Esophagus squamous epithelium (tissue), 5 donors: ENCODE data around the gene SIRPD. TPM values are rescaled to one million over a fixed set of nuclear protein-coding genes. Genes with fewer than 3 reads are reported as not detected.

Experiments used
- DNase-seq: peaks from one replicate; lab custom pipeline; 2025; lab: John Stamatoyannopoulos, UW
- H3K27ac ChIP-seq, 4 donors: fragments of 200-600 bp; sonication (generic); one replicate each; pipeline ENCODE4 v1.5.1; 2016 to 2019; ENCODE audit warnings: mild to moderate bottlenecking in 1 of 4
- H3K27me3 ChIP-seq, 4 donors: fragments of 200-600 bp; sonication (generic); 1 replicate in 3 of 4; 2 replicates in 1 of 4; pipeline versions ENCODE4 v1.5.1 to v1.6.0; 2017 to 2021; ENCODE audit warnings: antibody characterized with exemption in 1 of 4
- H3K36me3 ChIP-seq, 3 donors: fragments of 200-600 bp; sonication (generic); one replicate each; pipeline ENCODE4 v1.5.1; 2016 to 2019
- H3K4me1 ChIP-seq, 3 donors: fragments of 200-600 bp; sonication (generic); one replicate each; pipeline ENCODE4 v1.5.1; 2017 to 2019
- H3K4me3 ChIP-seq, 4 donors: fragments of 200-600 bp; sonication (generic); 1 replicate in 3 of 4; 2 replicates in 1 of 4; pipeline ENCODE4 v1.5.1; 2016 to 2019; ENCODE audit warnings: mild to moderate bottlenecking in 2 of 4, moderate library complexity in 1 of 4
- H3K9me3 ChIP-seq, 3 donors: fragments of 200-600 bp; sonication (generic); one replicate each; pipeline ENCODE4 v1.5.1; 2016 to 2019
- POLR2A ChIP-seq, 4 donors: fragments of 450-650 bp; IDR thresholded peaks; one replicate each; pipeline ENCODE4 v1.6.1; 2017; ENCODE audit warnings: antibody characterized with exemption in 4 of 4, mild to moderate bottlenecking in 4 of 4, moderate library complexity in 3 of 4
- WGBS, 2 donors: methylation state at CpG; one replicate each; pipeline ENCODE4 v1.1.5; 2018; 5-methylcytosine and 5-hydroxymethylcytosine counted together
- intact Hi-C: fragments of 100-400 bp; cut with DNase I; formaldehyde crosslinking; loops from one replicate; pipeline ENCODE4 v1.15.0; 2022
- total RNA-seq, 4 donors: library from RNA; depleted of rRNA; stranded (reverse); fragments of >200 nt; gene quantifications; one replicate each; pipeline ENCODE4 v1.1.0, GENCODE V29; 2016
- TF ChIP-seq, protein P1 (sequence below), 6 experiments: fragments of 450-650 bp in 4 of 6; fragments of 200-600 bp in 2 of 6; sonication (generic) in 2 of 6; IDR thresholded peaks; one replicate each; pipeline ENCODE4 v1.5.1; 2016 to 2019; ENCODE audit warnings: antibody characterized with exemption in 6 of 6, mild to moderate bottlenecking in 4 of 6, moderate library complexity in 4 of 6
- donor health status: DM: yes; HTN: yes; CAD: no.

Gene SIRPD
- total RNA-seq, 4 donors from 2014 or later = not detected

DNA sequence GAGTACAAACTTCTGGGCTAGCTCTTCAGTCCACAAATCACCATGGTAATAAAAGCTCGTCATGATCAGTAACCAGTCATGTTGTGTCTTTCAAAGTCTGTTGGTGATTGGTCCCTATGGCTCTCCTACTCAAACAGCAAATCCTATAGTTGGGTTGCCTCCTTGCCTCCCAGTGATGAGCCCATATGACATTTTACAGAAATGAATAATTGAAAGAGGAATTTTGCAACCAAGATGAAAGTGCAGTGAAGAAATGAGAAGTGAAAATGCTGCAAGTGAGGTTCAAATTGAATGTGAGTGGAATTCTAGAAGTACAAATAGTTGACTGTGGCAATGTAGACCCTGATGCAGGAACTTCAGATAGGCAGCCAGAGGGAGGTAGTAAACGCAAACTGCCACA, 5.1 kb upstream of the SIRPD start:
- no peak overlapping the region for H3K4me3 ChIP-seq
- H3K27ac ChIP-seq = no peak overlapping the region
- TF ChIP-seq, protein P1, sequence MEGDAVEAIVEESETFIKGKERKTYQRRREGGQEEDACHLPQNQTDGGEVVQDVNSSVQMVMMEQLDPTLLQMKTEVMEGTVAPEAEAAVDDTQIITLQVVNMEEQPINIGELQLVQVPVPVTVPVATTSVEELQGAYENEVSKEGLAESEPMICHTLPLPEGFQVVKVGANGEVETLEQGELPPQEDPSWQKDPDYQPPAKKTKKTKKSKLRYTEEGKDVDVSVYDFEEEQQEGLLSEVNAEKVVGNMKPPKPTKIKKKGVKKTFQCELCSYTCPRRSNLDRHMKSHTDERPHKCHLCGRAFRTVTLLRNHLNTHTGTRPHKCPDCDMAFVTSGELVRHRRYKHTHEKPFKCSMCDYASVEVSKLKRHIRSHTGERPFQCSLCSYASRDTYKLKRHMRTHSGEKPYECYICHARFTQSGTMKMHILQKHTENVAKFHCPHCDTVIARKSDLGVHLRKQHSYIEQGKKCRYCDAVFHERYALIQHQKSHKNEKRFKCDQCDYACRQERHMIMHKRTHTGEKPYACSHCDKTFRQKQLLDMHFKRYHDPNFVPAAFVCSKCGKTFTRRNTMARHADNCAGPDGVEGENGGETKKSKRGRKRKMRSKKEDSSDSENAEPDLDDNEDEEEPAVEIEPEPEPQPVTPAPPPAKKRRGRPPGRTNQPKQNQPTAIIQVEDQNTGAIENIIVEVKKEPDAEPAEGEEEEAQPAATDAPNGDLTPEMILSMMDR (IDR thresholded peaks at IDR 0.05) = no peak
- TF ChIP-seq POLR2A (IDR thresholded peaks at IDR 0.05) = no peak
- peaks cover 0 to 5% (median 4%) of the 10 kb centered on the region in 3 donors for H3K4me1 ChIP-seq
- 55 to 82% methylated on average over 2 of the region's 2 CpGs for WGBS, 2 donors
- intact Hi-C loops = no loop called here
- no peaks in the 10 kb centered on the region for H3K9me3 ChIP-seq
- no peaks in the 10 kb centered on the region for H3K36me3 ChIP-seq
- no peak for DNase-seq
- peaks cover 0 to 23% (median 0%) of the 10 kb centered on the region in 4 donors for H3K27me3 ChIP-seq

DNA sequence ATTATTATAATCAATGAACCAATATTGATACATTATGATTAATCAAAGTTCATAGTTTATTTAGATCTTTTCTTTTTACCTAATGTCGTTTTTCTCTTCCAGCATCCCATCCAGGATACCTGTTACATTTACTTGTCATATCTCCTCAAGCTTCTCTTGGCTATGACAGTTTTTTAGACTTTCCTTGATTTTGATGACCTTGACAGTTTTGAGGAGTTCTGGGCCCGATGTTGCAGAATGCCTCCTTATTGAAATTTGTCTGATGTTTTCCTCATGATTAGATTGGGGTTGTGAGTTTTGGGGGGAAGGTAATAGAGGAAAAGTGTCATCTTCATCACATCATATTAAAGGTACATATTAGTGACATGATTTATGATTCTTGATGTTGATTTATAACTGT, 3.8 kb upstream of the SIRPD start:
- Histone ChIP-seq H3K36me3 (no peaks in the 10 kb centered on the region), H3K4me3 (no peak overlapping the region), H3K27me3 (peaks cover 0 to 17% (median 0%) of the 10 kb centered on the region in 4 donors), H3K9me3 (no peaks in the 10 kb centered on the region), H3K27ac (no peak overlapping the region), H3K4me1 (no peaks in the 10 kb centered on the region)
- no peak for DNase-seq
- 61 to 67% methylated on average over 2 of the region's 2 CpGs for WGBS, 2 donors
- intact Hi-C loops = no loop called here
- no peak for TF ChIP-seq POLR2A (IDR thresholded peaks at IDR 0.05)
- TF ChIP-seq, protein P1 (IDR thresholded peaks at IDR 0.05) = no peak

DNA sequence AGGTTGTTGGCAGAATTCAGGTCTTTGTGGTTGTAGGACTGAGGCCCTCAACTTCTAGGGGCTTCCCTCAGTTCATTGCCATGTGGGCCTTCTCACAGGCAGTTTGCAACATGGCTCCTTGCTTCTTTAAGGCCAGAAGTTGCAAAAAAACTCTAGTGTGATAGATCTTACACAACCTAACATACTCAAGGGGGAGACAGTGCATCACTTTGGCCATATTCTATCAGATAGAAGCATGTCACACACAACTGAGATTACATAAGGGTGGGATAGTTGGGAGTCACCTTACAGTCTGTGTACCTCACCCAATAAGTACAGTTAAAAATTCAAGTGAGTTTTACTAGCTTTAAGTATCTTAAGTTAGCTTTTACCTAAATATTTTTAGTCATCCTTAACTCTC, 1.6 kb downstream of the SIRPD start:
- Histone ChIP-seq H3K4me1 (no peaks in the 10 kb centered on the region), H3K4me3 (no peak overlapping the region), H3K36me3 (no peaks in the 10 kb centered on the region), H3K27me3 (peaks cover 0 to 5% (median 0%) of the 10 kb centered on the region in 4 donors), H3K9me3 (peaks cover 0 to 11% (median 0%) of the 10 kb centered on the region in 3 donors), H3K27ac (no peak overlapping the region)
- TF ChIP-seq, protein P1 (IDR thresholded peaks at IDR 0.05) = no peak
- TF ChIP-seq POLR2A (IDR thresholded peaks at IDR 0.05) = no peak
- intact Hi-C loops = no loop called here
- DNase-seq = no peak

DNA sequence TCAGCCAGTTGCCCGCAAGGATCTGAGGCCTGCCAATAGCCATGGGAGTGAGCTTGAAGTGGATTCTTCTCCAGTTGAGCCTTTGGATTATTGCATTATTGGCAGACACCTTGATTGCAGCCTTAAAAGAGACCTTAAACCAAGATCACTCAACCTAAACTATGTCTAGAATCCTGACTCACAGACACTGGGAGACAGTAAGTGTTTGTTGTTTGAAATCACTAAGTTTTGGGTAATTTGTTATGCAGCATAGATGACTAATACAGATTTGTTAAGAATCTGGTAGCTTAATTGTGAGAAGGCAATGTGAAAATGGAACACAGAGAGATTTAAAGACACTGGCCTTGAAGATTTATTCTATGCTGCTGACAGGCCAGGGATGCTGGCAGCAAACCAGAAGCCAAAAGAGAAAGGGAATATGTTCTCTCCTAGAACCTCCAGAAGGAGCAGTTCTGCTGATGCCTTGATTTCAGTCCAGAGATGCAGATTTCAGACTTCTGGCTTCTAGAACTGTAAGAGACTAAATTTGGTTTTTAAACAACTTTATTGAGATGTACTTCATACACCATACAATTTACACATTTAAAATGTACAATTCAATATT, 17.6 kb downstream of the SIRPD start:
- DNase-seq = no peak
- Histone ChIP-seq H3K4me3 (no peak overlapping the region), H3K27ac (no peak overlapping the region), H3K9me3 (no peaks in the 10 kb centered on the region), H3K36me3 (no peaks in the 10 kb centered on the region), H3K27me3 (peaks cover 0 to 10% (median 0%) of the 10 kb centered on the region in 4 donors), H3K4me1 (no peaks in the 10 kb centered on the region)
- no peak for TF ChIP-seq POLR2A (IDR thresholded peaks at IDR 0.05)
- TF ChIP-seq, protein P1 (IDR thresholded peaks at IDR 0.05) = no peak
- 100% methylated on average over 1 of the region's 1 CpG for whole genome bisulfite sequencing, 2 donors
- intact Hi-C loops = no loop called here

DNA sequence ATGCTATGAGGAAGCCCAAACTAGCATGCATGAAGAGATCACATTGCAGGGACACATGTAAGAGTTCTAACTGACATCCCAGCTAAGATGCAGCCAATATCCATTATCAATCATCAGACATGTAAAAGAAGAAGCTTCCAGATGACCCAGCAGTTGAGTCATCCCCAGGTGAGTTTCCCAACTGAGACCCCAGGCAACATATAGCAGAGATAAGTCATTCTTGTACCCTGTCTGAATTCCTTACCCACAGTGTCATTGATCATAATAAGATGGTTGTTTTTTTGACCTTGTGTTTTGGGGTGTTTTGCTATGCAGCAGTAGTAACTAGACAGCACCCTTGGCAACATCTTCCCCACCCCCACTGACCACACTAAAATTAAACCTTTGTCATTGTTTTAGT, 18.9 kb downstream of the SIRPD start:
- no peaks in the 10 kb centered on the region for H3K4me1 ChIP-seq
- no peaks in the 10 kb centered on the region for H3K9me3 ChIP-seq
- H3K36me3 ChIP-seq = no peaks in the 10 kb centered on the region
- DNase-seq = no peak
- intact Hi-C loops = no loop called here
- TF ChIP-seq POLR2A (IDR thresholded peaks at IDR 0.05) = no peak
- TF ChIP-seq, protein P1 (IDR thresholded peaks at IDR 0.05) = no peak
- peak overlapping the region in 1 of 4 donors; percentile 39 for H3K27ac ChIP-seq
- H3K4me3 ChIP-seq = no peak overlapping the region
- H3K27me3 ChIP-seq = peaks cover 0 to 10% (median 0%) of the 10 kb centered on the region in 4 donors
